T47D (cell line): ENCODE results near the gene UBQLNL.
A peak's percentile ranks its signal among the peaks of the same experiment; 100 is the strongest.

Experiments
- DNase-seq, 2 experiments: peaks; one replicate each; pipeline versions ENCODE4 v3.0.0 to v3.0.0-alpha.2; 2011 to 2012; ENCODE audit warnings: low read depth in 1 of 2, low spot score in 1 of 2
- JUND ChIP-seq: IDR thresholded peaks from 2 replicates; pipeline ENCODE4 v1.6.1; 2012; ENCODE audit warnings: low read depth
- in situ Hi-C: cut with HindIII; loops from 2 replicates; pipeline ENCODE4 v1.10.0; 2016; ENCODE audit warnings: low sequenced_read_pairs, low pct_unique_long_range_greater_than_20kb

Gene UBQLNL

DNA sequence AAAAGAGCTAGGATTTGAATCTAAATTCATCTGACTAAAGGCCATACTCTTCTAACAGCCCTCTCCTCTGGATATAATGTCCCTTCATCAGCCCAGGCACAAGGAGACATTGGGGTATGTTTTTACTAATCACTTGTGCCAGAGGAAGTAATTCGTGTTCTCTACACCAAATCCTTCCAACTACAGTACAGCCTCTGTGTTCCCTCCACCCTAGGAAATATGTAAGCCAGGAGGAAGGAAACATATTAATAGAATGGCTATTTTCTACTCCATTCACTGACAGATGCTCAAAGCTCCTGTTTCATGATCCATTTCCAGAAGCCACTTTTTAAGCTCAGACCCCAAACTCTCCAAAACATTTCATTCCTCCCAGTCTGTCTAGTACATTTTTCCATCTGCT is 12.0 kb upstream of the UBQLNL start:
- in situ Hi-C loops = no loop called here
- TF ChIP-seq JUND = no peak
- DNase-seq = no peak

DNA sequence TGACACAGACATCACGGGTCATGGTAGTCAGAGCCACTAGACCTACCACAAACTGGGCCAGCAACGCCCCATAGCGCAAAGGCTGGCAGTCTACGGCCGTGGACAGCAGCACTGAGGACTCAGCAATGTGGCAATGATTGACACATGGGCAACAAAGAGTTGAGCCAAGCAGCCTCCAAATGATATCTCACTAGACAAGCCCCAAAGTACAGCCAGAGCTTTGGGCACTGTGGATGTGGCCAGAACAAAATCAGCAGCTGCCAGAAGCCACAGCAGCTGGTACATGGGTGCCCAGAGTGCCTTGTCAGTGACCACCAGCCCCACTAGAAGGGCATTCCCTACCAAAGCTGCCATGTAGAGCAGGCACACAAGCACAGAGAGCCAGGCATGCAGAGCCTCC is 11.2 kb upstream of the UBQLNL start:
- in situ Hi-C loops = no loop called here
- no peak for TF ChIP-seq JUND

DNA sequence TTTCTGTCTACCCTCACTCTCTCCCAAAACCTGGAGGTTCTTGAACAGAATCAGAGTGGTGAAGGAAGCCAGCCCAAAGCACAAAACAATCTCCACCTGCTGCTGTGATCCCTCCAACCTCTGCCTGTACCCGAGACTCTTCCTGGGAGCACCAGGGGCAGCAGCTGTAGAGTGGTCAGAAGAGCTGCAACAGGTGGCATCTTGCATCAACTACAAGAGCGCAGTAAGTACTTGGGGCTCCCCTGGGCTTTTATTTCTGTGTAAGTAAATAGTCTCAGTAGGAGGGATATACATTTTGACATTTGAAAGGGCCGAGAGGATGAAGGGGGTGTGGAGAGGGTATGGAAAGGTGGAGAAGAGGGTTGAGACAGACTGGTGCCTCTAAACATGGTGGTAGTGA is 8.3 kb upstream of the UBQLNL start:
- in situ Hi-C loops = no loop called here
- no peak for TF ChIP-seq JUND
- no peak for DNase-seq

More for the DNA sequence above, 11.2 kb upstream of the UBQLNL start:
- DNase-seq = no peak

DNA sequence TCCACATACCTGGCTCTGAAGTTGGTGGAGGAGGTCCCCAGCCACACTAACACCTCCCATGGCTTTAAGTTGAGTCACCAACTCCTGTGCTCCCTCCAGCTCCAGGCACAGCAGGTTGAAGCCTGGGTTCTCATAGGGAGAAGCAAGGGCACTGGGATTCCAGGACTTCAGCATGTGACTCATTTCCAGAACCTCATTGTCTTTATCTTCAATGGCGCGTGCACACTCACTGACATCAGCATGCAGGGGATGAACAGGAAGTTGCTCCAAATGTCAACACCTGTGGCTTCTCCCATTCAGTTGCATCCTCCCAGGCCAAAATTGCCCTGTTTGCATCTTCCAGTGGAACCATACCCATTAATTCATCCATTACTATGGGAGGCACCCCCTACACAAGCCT is 5.8 kb upstream of the UBQLNL start:
- DNase-seq = no peak
- in situ Hi-C loops = no loop called here
- TF ChIP-seq JUND = no peak

DNA sequence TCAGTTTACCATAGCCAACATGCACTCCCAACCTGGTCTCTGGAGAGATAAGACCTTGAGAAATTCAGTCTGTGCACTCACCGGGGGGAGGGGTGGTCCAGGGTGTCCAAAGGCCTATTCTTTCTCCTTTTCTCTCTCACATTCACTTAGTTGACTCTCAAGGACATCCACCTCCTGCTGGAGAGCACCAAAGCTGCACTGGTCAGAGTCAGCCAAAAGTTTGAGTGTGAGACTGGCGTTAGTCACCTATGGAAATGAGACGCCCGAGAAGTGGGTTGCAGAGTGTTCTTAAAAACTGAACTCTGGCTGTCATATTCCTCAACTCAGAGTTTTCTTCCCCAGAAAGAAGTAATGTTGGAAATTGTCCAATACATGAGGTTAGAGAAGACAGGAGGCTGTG is 5.0 kb upstream of the UBQLNL start:
- in situ Hi-C loops = no loop called here
- TF ChIP-seq JUND = no peak
- no peak for DNase-seq

DNA sequence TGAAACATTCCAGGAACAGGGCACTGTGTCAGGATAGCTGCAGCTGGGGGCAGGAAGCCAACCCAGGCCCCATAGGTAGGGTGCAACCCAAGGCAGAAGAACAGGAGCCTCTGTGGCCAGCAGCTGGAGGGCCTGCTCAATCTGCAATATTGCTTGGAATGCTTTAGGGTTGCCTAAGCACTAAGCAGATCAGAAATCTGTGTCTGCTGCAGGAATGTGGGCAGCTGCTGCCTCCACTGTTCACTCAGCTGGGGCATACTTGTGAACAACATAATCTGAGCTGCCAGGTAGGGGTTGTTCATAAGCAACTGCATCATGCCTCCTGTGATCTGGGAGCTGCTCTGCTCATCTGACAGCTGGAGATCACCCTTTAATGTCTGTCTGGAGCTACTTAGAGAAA is 1.7 kb downstream of the UBQLNL start:
- in situ Hi-C loops = no loop called here
- DNase-seq = no peak
- no peak for TF ChIP-seq JUND

DNA sequence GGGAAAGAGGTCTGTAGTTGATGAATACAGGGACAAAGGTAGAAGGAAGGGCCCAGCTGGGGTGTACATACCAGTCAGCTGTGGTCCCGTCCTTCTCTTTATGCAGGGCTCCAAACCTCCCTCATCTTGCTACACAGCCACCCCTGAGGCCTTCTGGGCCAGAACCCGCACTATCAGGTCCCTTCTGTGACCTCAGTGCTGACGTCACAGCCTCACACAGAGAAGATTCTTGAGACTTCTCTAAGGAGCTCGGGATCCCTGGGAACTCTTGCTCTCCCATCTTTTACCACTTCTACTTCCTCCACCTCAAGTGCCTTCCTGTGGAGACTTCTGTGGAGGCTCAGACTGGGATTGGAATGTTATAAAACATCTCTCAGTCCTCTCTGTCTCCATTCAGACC is 6.7 kb downstream of the UBQLNL start, which contains the start of gene UBQLN3:
TSS of gene UBQLN3 (minus strand) at position 155 of the 400 bp plus-strand sequence. CDS start 399 bp downstream, outside the sequence.
- DNase-seq = no peak
- no peak for TF ChIP-seq JUND
- in situ Hi-C loops = no loop called here

DNA sequence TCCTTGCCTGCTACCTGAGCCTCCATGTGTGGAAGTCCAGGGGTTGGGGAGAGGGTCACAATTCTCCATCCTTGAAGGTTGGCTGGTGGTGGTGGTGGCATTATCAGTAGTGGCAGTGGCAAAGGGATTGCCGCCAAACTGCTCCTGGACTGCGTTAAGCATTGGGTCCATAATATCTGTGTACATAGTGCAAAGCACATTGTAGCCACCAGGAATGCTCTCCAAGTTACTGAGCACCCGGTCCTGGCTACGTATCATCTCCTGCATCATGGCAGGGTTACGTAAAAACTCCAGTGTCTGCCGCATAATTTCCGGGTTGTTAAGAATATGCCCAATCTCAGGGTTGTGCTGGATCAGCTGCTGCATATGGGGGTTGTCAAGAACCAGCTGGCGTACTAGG is 7.9 kb downstream of the UBQLNL start:
- no peak for TF ChIP-seq JUND
- DNase-seq = peak in 1 of 2 experiments; percentile 6
- in situ Hi-C loops = no loop called here

DNA sequence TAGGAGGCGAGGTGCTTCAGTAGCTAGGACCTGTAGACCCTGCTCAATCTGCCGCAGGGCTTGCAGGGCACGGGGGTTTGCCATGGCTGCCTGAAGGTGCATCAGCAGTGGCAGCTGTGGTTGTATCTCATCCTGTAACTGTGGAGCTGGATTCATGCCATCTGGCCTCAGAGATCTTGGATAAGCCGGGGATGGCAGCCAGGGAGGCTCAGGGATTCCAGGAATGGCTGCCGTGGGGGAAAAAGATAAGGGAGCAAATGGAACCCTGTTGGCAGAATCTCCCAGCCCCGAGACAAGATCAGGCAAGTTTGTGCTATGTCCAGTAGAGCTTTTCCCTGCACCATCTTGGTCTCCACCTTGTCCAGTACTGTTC is 8.6 kb downstream of the UBQLNL start:
- DNase-seq = no peak
- in situ Hi-C loops = no loop called here
- TF ChIP-seq JUND = no peak

DNA sequence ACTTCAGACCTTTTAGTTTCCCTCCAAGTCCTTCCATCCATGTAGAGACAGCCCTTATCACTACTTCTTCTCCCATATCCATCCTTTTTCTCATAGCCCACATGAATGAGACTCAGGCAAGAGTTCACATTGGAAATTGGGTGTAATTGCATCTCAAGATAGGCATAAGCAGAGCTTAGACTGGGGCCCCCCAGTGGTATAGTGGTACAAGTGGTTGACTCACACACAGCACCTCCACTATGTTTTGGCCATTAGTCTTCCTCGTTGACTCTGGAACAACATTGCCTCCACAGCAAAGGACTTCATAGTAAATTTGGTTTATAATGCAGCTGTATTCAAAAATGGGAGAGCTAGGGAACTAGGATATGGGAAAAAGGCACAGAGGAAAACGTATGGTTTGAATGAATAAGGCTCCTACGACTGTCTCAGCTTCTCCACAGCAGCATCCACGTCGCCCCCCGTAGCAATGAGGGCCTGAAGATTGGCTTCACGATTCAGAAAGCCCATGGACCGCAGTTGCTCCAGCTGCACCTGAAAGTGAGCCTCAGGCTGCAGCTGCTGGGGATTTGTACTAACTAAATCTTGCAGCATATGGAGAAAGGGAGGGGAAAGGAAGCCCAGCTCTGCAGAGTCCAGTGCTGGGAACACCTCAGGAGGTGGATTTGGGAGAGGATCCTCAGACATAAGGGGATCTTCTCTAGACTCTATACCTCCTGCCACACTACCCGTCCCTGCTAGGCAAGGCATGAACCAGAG is 9.1 kb downstream of the UBQLNL start:
- no peak for TF ChIP-seq JUND
- in situ Hi-C loops = no loop called here
- DNase-seq = no peak

DNA sequence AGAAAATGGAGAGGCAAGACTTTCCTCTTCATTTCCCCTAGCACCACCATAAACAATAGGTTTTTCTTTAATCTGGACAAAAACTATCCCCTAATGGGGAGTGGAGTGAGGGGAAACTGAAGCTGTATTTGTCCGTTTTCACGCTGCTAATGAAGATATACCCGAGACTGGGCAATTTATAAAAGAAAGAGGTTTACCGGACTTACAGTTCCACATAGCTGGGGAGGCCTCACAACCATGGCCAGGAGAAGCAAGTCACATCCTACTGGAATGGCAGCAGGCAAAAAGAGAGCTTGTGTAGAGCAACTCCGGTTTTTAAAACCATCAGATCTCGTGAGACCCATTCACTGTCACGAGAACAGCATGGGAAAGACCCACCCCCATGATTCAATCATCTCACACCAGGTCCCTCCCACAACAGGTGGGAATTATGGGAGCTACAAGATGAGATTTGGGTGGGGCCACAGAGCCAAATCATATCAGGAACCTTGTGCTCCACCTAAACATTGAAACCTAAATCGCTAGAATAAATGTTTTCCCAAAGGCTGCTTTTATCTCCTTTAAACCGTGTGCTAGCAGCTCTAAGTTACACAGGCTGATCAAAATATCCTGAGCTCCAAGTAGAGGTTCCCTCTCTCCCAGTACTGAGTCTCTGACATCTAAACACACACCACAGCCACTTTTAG is 11.0 kb downstream of the UBQLNL start:
- no peak for DNase-seq
- in situ Hi-C loops = no loop called here
- TF ChIP-seq JUND = no peak

DNA sequence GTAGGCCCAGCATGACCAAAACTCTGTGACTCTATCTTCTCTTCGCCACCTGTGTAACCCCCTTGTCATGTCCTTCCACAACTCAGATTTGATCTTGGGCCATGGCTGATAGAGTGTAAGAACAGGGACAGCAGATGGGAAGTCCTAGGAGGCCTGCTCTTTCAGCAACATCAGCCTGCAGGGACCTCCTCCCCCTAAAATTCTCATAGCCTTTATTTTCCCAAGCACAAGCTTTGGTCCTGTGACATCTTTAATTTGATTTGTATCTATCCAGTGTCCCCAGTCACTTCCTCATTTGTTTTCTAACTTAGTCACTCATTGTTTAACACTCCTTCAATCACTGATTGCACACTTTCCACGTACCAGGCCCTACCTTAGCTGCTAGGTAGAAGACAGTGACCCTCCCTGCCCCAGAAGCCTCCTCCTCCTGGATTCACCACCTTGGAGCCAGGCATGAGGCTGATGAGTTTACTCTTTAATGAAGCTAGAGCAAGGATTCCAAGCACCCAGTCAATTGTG is 12.0 kb downstream of the UBQLNL start:
- TF ChIP-seq JUND = no peak
- DNase-seq = no peak
- in situ Hi-C loops = no loop called here

DNA sequence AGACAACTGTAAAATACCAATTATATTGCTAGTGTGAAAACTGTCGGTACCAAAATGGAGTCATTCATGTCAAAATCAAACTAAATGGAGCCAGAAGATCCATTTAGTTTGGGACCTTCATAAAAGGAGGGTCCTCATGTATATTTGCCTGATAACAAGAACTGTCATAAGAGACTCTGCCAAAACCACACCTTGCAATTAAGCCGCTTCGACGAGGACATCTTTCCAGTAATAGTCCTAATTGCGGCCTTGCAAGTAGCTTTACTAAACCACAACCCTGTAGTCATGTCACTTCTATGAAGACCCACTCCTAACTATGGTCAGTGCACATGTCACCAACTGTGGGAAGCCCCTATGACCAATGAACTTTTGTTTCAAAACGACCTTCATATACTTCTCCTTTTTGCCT is 16.1 kb downstream of the UBQLNL start:
- no peak for DNase-seq
- in situ Hi-C loops = no loop called here
- no peak for TF ChIP-seq JUND

DNA sequence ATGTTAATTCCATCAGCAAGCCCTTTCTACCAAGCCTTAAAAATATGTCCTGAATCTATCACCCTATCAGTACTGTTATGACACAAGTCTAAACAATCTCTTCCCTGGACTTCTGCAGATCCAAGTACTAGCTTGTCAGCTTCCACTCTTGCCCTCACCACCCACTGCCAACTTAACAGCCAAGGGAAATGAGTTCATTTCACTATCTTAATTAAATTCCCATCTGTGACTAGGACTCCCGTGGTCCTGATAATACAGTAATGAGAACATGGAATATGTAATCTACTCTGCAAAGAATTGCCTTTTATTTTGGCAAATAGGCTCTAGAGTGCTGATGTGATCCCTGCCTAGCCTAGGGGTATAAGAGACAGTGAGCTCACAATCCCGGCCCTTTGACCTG is 16.8 kb downstream of the UBQLNL start:
- in situ Hi-C loops = no loop called here
- no peak for TF ChIP-seq JUND
- DNase-seq = no peak
